ENCODE data around the gene SLC24A3.

SLC24A3 gene

GRCh38 chr20:19338960-19339359 lies 126.5 kb downstream of the SLC24A3 start:
- peaks cover 24% of the 10 kb centered on the region for H3K4me1 Mint-ChIP-seq
- no peaks in the 10 kb centered on the region for H3K36me3 Mint-ChIP-seq (ENCODE audit: low read depth)
- no peak for DNase-seq
- H3K4me3 Mint-ChIP-seq, result peak overlapping the region; percentile 8
- TF ChIP-seq CTCF (IDR thresholded peaks at IDR 0.05), result no peak
- H3K27ac Mint-ChIP-seq, result no peak overlapping the region
- no peaks in the 10 kb centered on the region for H3K9me3 Mint-ChIP-seq
- H3K27me3 Mint-ChIP-seq (ENCODE audit: low read depth, poor library complexity), result peaks cover 4% of the 10 kb centered on the region

- H3K27ac Mint-ChIP-seq, result no peak overlapping the region
- H3K36me3 Mint-ChIP-seq (ENCODE audit: low read depth), result no peaks in the 10 kb centered on the region
- no peak overlapping the region for H3K4me3 Mint-ChIP-seq
- no peaks in the 10 kb centered on the region for H3K9me3 Mint-ChIP-seq
- H3K4me1 Mint-ChIP-seq, result peaks cover 22% of the 10 kb centered on the region
- TF ChIP-seq CTCF (IDR thresholded peaks at IDR 0.05), result no peak
- no peak for DNase-seq
- H3K27me3 Mint-ChIP-seq (ENCODE audit: low read depth, poor library complexity), result peaks cover 4% of the 10 kb centered on the region
Observed at GRCh38 chr20:19341348-19342053, 129.1 kb downstream of the SLC24A3 start.

- Mint-ChIP-seq H3K4me3 (no peak overlapping the region), H3K27ac (no peak overlapping the region), H3K4me1 (peaks cover 23% of the 10 kb centered on the region), H3K36me3 (ENCODE audit: low read depth) (no peaks in the 10 kb centered on the region), H3K9me3 (no peaks in the 10 kb centered on the region), H3K27me3 (ENCODE audit: low read depth, poor library complexity) (peaks cover 4% of the 10 kb centered on the region)
- no peak for TF ChIP-seq CTCF (IDR thresholded peaks at IDR 0.05)
- DNase-seq, result no peak
Observed at GRCh38 chr20:19344341-19344740, 131.9 kb downstream of the SLC24A3 start.

GRCh38 chr20:19347943-19348456 lies 135.6 kb downstream of the SLC24A3 start:
- no peak overlapping the region for H3K4me3 Mint-ChIP-seq
- no peak for TF ChIP-seq CTCF (IDR thresholded peaks at IDR 0.05)
- H3K27me3 Mint-ChIP-seq (ENCODE audit: low read depth, poor library complexity), result peaks cover 6% of the 10 kb centered on the region
- H3K4me1 Mint-ChIP-seq, result peaks cover 30% of the 10 kb centered on the region
- no peaks in the 10 kb centered on the region for H3K36me3 Mint-ChIP-seq (ENCODE audit: low read depth)
- DNase-seq, result no peak
- H3K9me3 Mint-ChIP-seq, result no peaks in the 10 kb centered on the region
- no peak overlapping the region for H3K27ac Mint-ChIP-seq

- H3K9me3 Mint-ChIP-seq, result no peaks in the 10 kb centered on the region
- H3K36me3 Mint-ChIP-seq (ENCODE audit: low read depth), result no peaks in the 10 kb centered on the region
- no peak overlapping the region for H3K27ac Mint-ChIP-seq
- H3K27me3 Mint-ChIP-seq (ENCODE audit: low read depth, poor library complexity), result peaks cover 6% of the 10 kb centered on the region
- H3K4me1 Mint-ChIP-seq, result peaks cover 30% of the 10 kb centered on the region
- no peak for TF ChIP-seq CTCF (IDR thresholded peaks at IDR 0.05)
- H3K4me3 Mint-ChIP-seq, result no peak overlapping the region
- no peak for DNase-seq
Observed at GRCh38 chr20:19348582-19348981, 136.1 kb downstream of the SLC24A3 start.

- no peaks in the 10 kb centered on the region for H3K36me3 Mint-ChIP-seq (ENCODE audit: low read depth)
- peaks cover 6% of the 10 kb centered on the region for H3K27me3 Mint-ChIP-seq (ENCODE audit: low read depth, poor library complexity)
- H3K27ac Mint-ChIP-seq, result no peak overlapping the region
- no peak for TF ChIP-seq CTCF (IDR thresholded peaks at IDR 0.05)
- H3K4me3 Mint-ChIP-seq, result no peak overlapping the region
- peaks cover 30% of the 10 kb centered on the region for H3K4me1 Mint-ChIP-seq
- no peak for DNase-seq
- H3K9me3 Mint-ChIP-seq, result no peaks in the 10 kb centered on the region
Observed at GRCh38 chr20:19349879-19350278, 137.4 kb downstream of the SLC24A3 start.
